Osteocyte (in vitro differentiated cells): Measurements from ENCODE around the gene TRIM25. TPM values are rescaled to one million over a fixed set of nuclear protein-coding genes. Genes with fewer than 3 reads are reported as not detected.
"Not testable (repeated sequence)": the region's sequence is repeated elsewhere in the genome, so short reads cannot be mapped to it uniquely, and the experiment has no call there.

ENCODE experiments used
- DNase-seq: peaks from one replicate; pipeline ENCODE4 v3.0.0; 2021; ENCODE audit warnings: mixed read lengths; ENCODE audit not compliant: unreplicated experiment; ENCODE audit errors: extremely low spot score
- H3K27ac Mint-ChIP-seq: one replicate; pipeline ENCODE4 v1.8.0; 2021; ENCODE audit warnings: mild to moderate bottlenecking, mixed read lengths; ENCODE audit not compliant: unreplicated experiment
- H3K27me3 Mint-ChIP-seq: one replicate; pipeline ENCODE4 v1.8.0; 2021; ENCODE audit warnings: mixed read lengths; ENCODE audit not compliant: unreplicated experiment
- H3K36me3 Mint-ChIP-seq: one replicate; pipeline ENCODE4 v1.8.0; 2021; ENCODE audit warnings: mixed read lengths; ENCODE audit not compliant: unreplicated experiment
- H3K4me1 Mint-ChIP-seq: one replicate; pipeline ENCODE4 v1.8.0; 2021; ENCODE audit warnings: mixed read lengths; ENCODE audit not compliant: unreplicated experiment
- H3K4me3 Mint-ChIP-seq: one replicate; pipeline ENCODE4 v1.8.0; 2021; ENCODE audit warnings: mild to moderate bottlenecking, moderate library complexity, mixed read lengths; ENCODE audit not compliant: unreplicated experiment
- H3K9me3 Mint-ChIP-seq: one replicate; pipeline ENCODE4 v1.8.0; 2021; ENCODE audit warnings: mixed read lengths; ENCODE audit not compliant: unreplicated experiment
- total RNA-seq: library from RNA; stranded (reverse); gene quantifications from 2 replicates; pipeline ENCODE4 v1.2.1, GENCODE V29; 2021
- TF ChIP-seq, protein P1 (sequence below): fragments of 200-600 bp; sonication (generic); IDR thresholded peaks from 2 replicates; pipeline ENCODE4 v1.5.0; 2021; ENCODE audit warnings: antibody characterized with exemption, mild to moderate bottlenecking, moderate library complexity

Gene TRIM25
- total RNA-seq, 1 donor from 2014 or later = 28.1 TPM

DNA sequence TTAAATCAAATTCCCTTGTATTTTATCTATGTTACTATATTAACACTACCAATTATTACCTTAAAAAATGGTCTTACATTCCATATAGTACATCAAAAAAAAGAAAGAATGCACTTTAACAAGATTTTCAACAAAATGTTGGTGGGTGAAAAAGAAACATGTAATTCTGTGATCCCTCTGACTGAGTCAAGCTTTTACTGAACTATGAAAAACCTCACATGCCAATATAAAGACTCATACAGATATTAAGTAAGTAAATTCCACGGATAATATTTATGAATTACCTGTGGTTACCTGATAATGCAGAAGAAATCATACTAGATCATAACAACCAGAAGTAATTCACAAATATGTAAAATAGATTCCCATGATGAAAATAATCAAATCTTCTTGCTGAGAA is 34.6 kb upstream of the TRIM25 start:
- no peak for DNase-seq
- Mint-ChIP-seq H3K4me3 (no peak overlapping the region), H3K27ac (no peak overlapping the region), H3K36me3 (peaks cover 35% of the 10 kb centered on the region), H3K9me3 (no peaks in the 10 kb centered on the region), H3K27me3 (no peaks in the 10 kb centered on the region), H3K4me1 (peaks cover 2% of the 10 kb centered on the region)
- TF ChIP-seq, protein P1, sequence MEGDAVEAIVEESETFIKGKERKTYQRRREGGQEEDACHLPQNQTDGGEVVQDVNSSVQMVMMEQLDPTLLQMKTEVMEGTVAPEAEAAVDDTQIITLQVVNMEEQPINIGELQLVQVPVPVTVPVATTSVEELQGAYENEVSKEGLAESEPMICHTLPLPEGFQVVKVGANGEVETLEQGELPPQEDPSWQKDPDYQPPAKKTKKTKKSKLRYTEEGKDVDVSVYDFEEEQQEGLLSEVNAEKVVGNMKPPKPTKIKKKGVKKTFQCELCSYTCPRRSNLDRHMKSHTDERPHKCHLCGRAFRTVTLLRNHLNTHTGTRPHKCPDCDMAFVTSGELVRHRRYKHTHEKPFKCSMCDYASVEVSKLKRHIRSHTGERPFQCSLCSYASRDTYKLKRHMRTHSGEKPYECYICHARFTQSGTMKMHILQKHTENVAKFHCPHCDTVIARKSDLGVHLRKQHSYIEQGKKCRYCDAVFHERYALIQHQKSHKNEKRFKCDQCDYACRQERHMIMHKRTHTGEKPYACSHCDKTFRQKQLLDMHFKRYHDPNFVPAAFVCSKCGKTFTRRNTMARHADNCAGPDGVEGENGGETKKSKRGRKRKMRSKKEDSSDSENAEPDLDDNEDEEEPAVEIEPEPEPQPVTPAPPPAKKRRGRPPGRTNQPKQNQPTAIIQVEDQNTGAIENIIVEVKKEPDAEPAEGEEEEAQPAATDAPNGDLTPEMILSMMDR = no peak

DNA sequence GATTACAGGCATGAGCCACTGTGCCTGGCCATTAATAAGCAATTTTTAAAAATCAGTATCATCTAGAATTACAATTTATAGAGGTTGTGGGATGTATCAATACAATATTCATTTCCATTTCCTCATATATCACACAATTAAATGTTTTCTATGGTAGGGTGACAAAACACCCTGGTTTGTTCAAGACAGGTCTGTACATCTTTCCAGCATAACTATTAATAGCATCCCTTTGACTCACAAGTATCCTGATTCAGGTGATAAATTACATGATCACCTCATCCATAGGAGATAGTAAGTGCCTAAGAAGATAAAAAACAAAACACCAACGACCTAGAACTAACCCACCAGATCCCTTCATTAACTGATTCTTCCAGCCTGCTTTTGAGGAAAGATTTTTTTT is 33.9 kb upstream of the TRIM25 start:
- DNase-seq = no peak
- TF ChIP-seq, protein P1 = no peak
- no peak overlapping the region for H3K27ac Mint-ChIP-seq
- H3K36me3 Mint-ChIP-seq = peaks cover 35% of the 10 kb centered on the region
- H3K27me3 Mint-ChIP-seq = no peaks in the 10 kb centered on the region
- H3K4me3 Mint-ChIP-seq = no peak overlapping the region
- H3K9me3 Mint-ChIP-seq = no peaks in the 10 kb centered on the region
- no peaks in the 10 kb centered on the region for H3K4me1 Mint-ChIP-seq

DNA sequence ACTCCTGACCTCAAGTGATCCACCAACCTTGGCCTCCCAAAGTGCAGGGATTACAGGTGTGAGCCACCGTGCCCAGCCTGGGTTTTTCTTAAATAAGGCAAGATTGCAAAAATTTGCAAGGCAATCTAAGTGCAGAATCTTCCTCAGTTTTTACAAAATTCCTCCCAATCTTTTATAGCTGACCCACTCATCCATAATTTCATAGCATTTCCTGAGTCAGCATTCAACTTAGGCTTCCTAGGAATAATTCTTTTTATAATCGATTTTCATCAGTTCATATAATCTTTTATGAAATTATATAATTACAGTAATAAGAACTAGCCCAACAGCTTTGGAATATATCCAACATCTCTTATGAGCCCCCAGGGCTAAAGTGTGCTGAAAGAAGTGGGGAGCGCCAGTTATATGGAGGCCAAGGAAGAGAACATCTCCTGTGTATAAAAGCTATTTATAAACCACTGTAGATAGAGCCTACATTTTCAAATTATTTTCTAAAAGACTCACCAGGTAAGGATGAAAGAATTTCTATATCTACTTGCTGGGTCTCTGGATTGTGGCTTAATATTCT is 32.2 kb upstream of the TRIM25 start:
- H3K27me3 Mint-ChIP-seq = no peaks in the 10 kb centered on the region
- no peaks in the 10 kb centered on the region for H3K9me3 Mint-ChIP-seq
- H3K4me1 Mint-ChIP-seq = no peaks in the 10 kb centered on the region
- TF ChIP-seq, protein P1 = no peak
- no peak for DNase-seq
- peaks cover 44% of the 10 kb centered on the region for H3K36me3 Mint-ChIP-seq
- H3K4me3 Mint-ChIP-seq = no peak overlapping the region
- H3K27ac Mint-ChIP-seq = no peak overlapping the region

DNA sequence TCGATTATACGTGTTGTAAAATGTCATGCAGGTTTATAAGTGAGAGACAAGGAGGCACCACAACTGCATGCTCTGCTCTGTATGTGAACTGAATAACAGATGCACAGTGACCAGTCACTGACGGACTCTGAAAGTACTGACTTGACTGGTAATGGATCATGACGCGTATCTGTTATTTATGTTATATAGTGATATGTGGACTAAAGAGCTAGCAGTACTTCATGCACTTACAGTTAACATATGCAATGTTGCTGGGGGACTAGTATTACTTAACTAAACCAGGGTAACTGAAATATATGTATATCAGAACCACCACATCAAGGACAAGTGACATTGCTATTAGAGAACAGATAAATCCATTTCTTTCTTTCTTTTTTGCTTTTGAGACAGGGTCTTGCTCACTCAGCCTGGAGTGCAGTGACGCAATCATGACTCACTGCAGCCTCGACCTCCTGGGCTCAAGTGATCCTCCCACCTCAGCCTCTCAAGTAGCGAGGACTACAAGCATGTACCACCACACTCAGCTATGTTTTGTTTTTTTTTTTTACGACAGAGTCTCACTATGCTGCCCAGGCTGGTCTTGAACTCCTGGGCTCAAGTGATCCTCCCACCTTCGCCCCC is 29.8 kb upstream of the TRIM25 start:
- Mint-ChIP-seq H3K27me3 (no peaks in the 10 kb centered on the region), H3K9me3 (no peaks in the 10 kb centered on the region), H3K4me1 (no peaks in the 10 kb centered on the region), H3K27ac (no peak overlapping the region), H3K36me3 (peaks cover 38% of the 10 kb centered on the region), H3K4me3 (no peak overlapping the region)
- TF ChIP-seq, protein P1 = no peak
- no peak for DNase-seq

DNA sequence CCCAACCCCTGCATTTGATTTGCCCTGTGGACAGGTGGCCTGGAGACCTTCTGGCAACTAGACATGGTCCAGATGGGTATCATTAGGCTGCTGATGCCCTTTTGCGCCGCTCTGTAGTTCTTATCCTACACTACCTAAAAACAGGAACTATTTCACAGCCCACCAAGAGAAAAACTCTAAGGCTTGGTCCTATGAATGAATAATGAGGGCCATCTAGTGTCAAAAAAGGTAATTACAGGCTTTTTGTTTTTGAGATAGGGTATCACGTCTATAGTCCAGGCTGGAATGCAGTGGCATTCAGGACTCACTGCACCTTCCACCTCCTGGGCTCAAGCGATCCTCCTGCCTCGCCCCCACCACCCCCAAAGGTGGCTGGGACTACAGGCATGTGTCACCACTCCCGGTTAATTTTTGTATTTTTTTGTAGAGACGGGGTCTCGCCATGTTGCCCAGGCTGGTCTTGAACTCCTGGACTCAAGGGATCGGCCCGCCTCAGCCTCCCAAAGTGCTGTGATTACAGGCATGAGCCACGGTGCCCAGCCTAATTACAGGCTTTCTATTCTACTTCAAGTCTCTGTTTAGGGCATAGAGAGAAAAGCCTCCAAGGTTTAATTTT is 26.1 kb upstream of the TRIM25 start:
- H3K4me3 Mint-ChIP-seq = no peak overlapping the region
- no peak for DNase-seq
- TF ChIP-seq, protein P1 = peak; percentile 71
- no peaks in the 10 kb centered on the region for H3K27me3 Mint-ChIP-seq
- no peaks in the 10 kb centered on the region for H3K9me3 Mint-ChIP-seq
- H3K27ac Mint-ChIP-seq = no peak overlapping the region
- no peaks in the 10 kb centered on the region for H3K4me1 Mint-ChIP-seq
- peaks cover 43% of the 10 kb centered on the region for H3K36me3 Mint-ChIP-seq

DNA sequence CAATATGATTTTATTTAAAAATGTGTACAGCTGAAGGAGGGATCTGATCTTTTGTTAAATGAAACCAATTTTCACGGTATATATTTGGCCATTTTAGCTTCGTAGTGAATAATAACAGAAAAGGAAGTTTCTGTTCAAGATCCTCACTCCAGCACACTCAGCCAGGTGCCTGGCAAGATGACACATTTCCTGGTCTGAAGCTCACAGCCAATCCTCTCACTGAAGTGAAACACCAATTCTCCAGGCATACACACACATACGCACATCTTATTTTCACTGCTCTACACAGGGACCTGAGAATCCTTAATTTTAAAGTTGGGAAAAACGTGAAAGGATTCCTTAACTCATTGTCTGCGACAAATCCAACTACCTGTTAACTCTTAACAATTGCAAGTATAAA is 24.4 kb upstream of the TRIM25 start:
- not testable (repeated sequence) for H3K9me3 Mint-ChIP-seq, H3K4me1 Mint-ChIP-seq, H3K27me3 Mint-ChIP-seq, DNase-seq, H3K27ac Mint-ChIP-seq, H3K4me3 Mint-ChIP-seq
- H3K36me3 Mint-ChIP-seq = peaks cover 44% of the 10 kb centered on the region
